WI38 (cell line): Measurements from ENCODE around the gene DAPK1.

Experiments used
- H3K4me3 ChIP-seq: 2 replicates; pipeline ENCODE4 v1.5.1; 2011; ENCODE audit warnings: low read depth, mild to moderate bottlenecking, control low read depth, low read length
- TF ChIP-seq, protein P1 (sequence below): IDR thresholded peaks from 2 replicates; pipeline ENCODE4 v1.5.1; 2012; ENCODE audit warnings: low read depth, mild to moderate bottlenecking, control low read depth, low read length

Gene DAPK1

DNA sequence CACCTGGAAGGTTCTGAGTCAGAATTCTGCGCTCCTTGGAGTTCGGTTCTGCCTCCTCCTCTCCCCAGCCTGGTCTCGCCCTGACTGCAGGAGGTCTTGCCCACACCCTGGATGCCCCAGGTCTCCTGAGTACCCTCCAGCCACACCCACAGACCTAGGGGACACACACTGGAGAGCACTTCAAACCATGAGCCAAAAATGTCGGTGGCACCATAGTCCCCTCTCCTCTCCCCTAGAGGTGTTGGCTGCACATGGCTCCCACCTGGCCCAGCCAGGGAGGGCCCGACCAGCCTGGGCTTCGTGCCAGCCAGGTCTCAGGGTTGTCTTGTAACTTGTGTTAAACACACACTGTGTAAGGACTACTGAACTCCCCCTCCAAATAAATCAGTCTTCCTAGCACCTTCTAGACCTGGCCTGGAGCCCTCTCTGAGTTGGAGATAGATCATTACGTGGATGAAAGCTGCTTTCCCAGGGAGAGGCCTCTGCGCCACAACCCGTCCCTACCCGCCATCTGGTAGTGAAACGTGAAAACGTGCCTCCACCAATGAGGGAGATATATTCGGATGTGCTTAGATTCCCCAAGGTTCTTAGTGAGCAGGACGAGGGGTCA lies 178.3 kb downstream of the DAPK1 start:
- no peak overlapping the region for H3K4me3 ChIP-seq
- TF ChIP-seq, protein P1, sequence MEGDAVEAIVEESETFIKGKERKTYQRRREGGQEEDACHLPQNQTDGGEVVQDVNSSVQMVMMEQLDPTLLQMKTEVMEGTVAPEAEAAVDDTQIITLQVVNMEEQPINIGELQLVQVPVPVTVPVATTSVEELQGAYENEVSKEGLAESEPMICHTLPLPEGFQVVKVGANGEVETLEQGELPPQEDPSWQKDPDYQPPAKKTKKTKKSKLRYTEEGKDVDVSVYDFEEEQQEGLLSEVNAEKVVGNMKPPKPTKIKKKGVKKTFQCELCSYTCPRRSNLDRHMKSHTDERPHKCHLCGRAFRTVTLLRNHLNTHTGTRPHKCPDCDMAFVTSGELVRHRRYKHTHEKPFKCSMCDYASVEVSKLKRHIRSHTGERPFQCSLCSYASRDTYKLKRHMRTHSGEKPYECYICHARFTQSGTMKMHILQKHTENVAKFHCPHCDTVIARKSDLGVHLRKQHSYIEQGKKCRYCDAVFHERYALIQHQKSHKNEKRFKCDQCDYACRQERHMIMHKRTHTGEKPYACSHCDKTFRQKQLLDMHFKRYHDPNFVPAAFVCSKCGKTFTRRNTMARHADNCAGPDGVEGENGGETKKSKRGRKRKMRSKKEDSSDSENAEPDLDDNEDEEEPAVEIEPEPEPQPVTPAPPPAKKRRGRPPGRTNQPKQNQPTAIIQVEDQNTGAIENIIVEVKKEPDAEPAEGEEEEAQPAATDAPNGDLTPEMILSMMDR = no peak

DNA sequence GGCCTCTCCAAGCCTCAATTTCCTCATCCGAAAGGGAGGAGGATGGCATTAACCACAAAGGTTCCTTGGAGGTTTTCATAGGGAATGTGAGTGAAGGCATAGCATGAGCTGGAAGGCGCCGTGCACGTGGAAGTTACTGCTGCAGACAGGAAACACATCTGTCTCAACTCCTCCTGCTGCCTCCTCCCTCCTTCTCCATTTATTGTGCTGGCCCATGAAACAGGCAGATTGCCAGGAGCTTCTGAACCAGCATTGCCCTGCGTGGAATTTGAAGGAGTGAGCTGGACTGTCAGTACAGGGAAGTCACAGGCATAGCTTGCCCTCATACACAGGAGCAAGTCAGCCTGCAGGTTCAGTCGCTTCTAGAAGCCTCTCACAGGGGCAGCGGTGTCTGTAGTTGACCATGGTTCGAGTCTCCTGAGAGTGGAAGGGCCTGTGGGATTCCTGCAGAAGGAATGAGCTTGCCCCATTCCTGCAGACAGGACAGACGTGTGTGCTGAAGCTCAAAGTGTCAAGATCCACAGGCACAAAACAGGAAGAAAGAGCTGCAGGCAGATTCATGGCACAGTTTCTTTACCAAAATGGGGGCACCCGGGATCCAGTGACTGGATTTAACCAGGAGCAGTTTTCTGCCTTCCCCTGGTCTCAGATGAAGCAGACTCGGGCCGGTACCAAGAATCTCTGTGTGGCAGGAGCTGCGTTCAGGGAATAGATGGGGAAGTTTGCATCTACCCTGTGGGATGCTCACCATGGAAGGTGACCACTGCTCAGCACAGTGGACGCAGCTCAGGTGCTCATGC lies 179.5 kb downstream of the DAPK1 start:
- TF ChIP-seq, protein P1 = no peak
- no peak overlapping the region for H3K4me3 ChIP-seq

DNA sequence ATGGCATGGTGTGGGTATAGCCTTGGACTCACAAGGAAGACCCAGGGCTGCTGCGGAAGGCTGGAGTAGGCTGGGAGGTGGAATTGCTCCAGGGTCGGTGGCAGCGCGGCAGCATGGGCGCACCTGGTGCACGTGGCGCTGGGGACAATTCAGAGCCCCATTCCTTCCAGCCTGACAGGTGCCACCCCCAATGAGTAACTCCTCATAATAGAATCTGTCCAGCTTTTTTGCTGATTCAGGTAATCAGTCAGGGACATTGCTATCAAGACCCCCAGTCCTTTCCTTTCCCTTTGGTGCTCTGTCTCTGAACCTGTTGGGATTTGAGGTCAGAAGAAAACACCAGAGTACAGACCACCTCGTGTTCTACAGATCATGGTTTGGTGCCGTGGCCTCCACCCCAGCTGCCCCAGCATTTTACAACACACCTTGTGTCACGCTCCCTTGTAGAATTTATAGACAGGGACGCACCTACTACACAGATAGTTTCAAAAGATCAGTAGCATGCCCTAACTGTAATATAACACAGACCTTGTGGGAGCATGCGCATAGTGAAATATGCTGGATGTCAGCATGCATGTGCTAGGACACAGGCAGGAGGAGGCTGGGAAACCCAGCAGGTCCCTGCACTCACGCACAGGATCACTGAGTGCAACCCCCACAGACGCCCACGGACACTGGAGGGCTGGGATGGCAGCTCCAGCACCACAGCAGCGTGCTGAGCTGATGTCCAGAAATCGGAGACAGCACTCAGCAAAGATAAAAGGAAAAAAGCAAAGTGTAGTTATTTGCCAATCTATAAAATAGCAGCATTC lies 180.3 kb downstream of the DAPK1 start:
- TF ChIP-seq, protein P1 = no peak

DNA sequence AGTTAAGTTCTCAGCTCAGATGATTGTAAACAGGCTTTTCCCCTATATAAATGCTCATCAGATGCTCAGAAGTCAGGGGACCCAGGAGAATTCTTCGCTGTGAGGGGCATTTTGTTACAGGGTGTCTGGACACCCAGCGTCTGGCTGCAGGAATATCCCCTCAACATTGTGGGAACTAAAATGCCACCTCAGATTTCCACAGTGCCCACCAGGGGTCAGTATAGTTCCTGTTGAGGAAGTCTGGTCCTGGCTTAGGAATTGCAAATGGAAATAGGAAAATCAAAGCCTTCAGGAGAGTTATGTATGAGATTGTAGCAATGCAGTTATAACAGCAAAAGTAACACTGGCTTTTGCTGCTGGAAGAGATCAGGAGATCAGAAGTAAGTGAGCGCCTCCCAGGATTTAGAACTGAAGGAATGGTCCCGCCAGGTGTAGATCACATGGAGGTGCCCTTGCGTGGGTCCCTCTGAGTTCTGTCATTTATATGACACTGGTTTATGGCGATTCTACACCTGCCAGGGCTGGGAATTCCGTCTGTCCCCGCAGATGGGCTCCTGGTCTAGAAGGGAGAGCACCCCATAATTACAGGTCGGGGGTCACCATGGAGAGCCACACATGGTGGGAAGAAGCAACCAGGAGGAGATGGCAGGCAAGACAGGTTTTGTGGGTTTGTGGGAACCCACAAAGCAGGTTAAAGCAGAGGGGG lies 181.1 kb downstream of the DAPK1 start:
- TF ChIP-seq, protein P1 = peak; percentile 78

More for the DNA sequence above, 180.3 kb downstream of the DAPK1 start:
- no peak overlapping the region for H3K4me3 ChIP-seq

DNA sequence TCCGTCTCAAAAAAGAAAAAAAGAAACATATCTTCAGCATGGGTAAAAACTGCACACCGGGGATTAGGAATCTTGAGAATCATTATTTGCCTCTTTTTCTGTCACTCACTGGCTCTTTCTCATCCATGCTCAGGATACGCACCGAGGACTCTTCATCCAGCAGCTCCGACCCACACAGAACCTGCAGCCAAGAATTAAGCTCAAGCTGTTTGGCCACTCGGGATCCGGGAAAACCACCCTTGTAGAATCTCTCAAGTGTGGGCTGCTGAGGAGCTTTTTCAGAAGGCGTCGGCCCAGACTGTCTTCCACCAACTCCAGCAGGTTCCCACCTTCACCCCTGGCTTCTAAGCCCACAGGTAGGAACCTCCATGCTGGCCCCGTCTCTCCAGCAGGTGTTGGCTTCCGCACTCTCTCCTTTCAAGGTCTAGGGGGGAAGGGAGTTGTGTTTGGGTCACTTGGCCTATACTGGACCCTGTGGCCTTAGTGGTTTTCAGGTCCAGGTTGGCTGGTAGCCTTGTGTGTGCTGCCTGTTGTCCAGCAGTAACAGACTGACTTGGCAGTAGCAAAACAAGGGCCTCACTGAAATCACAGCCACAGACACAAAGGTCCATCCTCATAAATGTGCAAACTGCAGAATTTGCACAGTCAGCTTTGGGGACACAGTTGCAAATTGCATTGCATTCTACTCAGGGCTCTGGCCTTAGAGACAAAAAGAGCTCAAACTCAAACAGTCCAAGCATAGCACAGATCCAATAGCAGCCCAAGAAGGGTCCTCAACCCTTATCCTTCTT lies 183.8 kb downstream of the DAPK1 start:
- no peak overlapping the region for H3K4me3 ChIP-seq
- TF ChIP-seq, protein P1 = no peak

More for the DNA sequence above, 181.1 kb downstream of the DAPK1 start:
- H3K4me3 ChIP-seq = no peak overlapping the region

DNA sequence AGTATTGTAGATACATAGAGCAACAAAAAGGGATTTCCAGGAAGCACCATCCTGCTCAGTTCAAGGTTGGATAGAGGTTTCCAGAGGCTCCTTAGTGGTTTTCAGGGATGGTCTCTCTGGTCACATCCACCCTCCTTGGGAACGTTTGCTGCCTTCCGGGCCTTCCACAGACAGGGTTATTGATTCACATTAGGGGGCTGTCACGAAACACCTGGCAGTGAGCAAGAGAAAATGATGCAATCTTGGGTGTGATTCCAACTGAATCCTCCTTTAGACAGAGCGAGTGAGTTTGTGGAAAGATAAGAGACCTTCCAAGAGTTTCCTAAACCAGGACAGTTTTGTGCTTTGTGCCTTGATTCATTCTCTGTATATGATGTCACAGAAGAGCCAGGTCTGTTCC lies 184.4 kb downstream of the DAPK1 start:
- TF ChIP-seq, protein P1 = no peak
- no peak overlapping the region for H3K4me3 ChIP-seq
